ENCODE measurements around the gene SLC25A5. TPM values are rescaled to one million over a fixed set of nuclear protein-coding genes. Genes with fewer than 3 reads are reported as not detected.
A peak's percentile ranks its signal among the peaks of the same experiment; 100 is the strongest.

The SLC25A5 gene
- total RNA-seq, 1 experiment from 2014 or later = 454 TPM

- Histone ChIP-seq H2BK120ac (ENCODE audit: low read depth, low read length, poor library complexity, severe bottlenecking) (no peak overlapping the region), H3K4ac (ENCODE audit: low read depth, low read length) (no peak overlapping the region), H3T11ph (ENCODE audit: low read length) (no peak overlapping the region), H3K14ac (ENCODE audit: insufficient read depth, low read length) (peak overlapping the region; percentile 94), H4K8ac (replicated peaks; ENCODE audit: insufficient read length, low read depth, low read length) (no peak overlapping the region), H3K9me3 (ENCODE audit: control insufficient read depth, low read depth, low read length) (peaks cover 16% of the 10 kb centered on the region), H3K23ac (ENCODE audit: insufficient read length, low read depth, low read length) (no peak overlapping the region), H3K79me1 (ENCODE audit: insufficient read depth, low read depth, low read length, poor library complexity, severe bottlenecking) (no peaks in the 10 kb centered on the region), H3K23me2 (ENCODE audit: insufficient read length, low read depth, low read length, poor library complexity, severe bottlenecking) (peaks cover 2% of the 10 kb centered on the region), H2BK5ac (ENCODE audit: insufficient read length, low read length) (no peak overlapping the region), H3K18ac (ENCODE audit: insufficient read length, low read depth, low read length) (peak overlapping the region; percentile 75), H4K5ac (ENCODE audit: insufficient read length, low read depth, low read length) (no peak overlapping the region), H2BK12ac (ENCODE audit: insufficient read length, low read depth, low read length) (no peak overlapping the region), H2BK15ac (ENCODE audit: low read depth, low read length) (no peak overlapping the region), H2AK5ac (ENCODE audit: insufficient read length, low read length) (no peak overlapping the region), H3K9ac (ENCODE audit: extremely low read depth, insufficient read length, low read length) (peak overlapping the region; percentile 33), H3K4me2 (ENCODE audit: insufficient read depth, insufficient read length, low read length) (peak overlapping the region; percentile 47), H3K27me3 (ENCODE audit: insufficient read depth, low read length) (no peaks in the 10 kb centered on the region), H3K79me2 (ENCODE audit: insufficient read depth, low read length) (no peaks in the 10 kb centered on the region), H2AFZ (ENCODE audit: low read length) (peak overlapping the region; percentile 19), H3K27ac (ENCODE audit: insufficient read length, low read depth, low read length) (no peak overlapping the region), H3K56ac (ENCODE audit: insufficient read length, low read depth, low read length) (no peak overlapping the region), H4K20me1 (ENCODE audit: control insufficient read depth, insufficient read depth, insufficient read length) (no peaks in the 10 kb centered on the region), H2BK20ac (ENCODE audit: low read depth, low read length, poor library complexity, severe bottlenecking) (no peak overlapping the region), H4K91ac (ENCODE audit: insufficient read length, low read depth, low read length) (no peak overlapping the region), H3K4me1 (ENCODE audit: insufficient read depth, low read length) (no peaks in the 10 kb centered on the region)
- peaks cover 69 to 75% of the 10 kb centered on the region in 2 experiments for H3K9me3 Mint-ChIP-seq
- TF ChIP-seq, protein P1, sequence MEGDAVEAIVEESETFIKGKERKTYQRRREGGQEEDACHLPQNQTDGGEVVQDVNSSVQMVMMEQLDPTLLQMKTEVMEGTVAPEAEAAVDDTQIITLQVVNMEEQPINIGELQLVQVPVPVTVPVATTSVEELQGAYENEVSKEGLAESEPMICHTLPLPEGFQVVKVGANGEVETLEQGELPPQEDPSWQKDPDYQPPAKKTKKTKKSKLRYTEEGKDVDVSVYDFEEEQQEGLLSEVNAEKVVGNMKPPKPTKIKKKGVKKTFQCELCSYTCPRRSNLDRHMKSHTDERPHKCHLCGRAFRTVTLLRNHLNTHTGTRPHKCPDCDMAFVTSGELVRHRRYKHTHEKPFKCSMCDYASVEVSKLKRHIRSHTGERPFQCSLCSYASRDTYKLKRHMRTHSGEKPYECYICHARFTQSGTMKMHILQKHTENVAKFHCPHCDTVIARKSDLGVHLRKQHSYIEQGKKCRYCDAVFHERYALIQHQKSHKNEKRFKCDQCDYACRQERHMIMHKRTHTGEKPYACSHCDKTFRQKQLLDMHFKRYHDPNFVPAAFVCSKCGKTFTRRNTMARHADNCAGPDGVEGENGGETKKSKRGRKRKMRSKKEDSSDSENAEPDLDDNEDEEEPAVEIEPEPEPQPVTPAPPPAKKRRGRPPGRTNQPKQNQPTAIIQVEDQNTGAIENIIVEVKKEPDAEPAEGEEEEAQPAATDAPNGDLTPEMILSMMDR (conservative IDR thresholded peaks at IDR 0.05) = peak; percentile 78
- WGBS (ENCODE audit: extremely low coverage, insufficient read length, low lambda C conversion rate) = no CpG with 5 or more reads among the region's 48 CpGs
- H3K4me3 Mint-ChIP-seq = peak overlapping the region; percentile 62 to 68; a peak in 3 of 5 replicates
- peak overlapping the region in 1 of 3 experiments; percentile 93; a peak in 2 of 7 replicates for H3K27ac Mint-ChIP-seq
- 0 out of 4 replicates have a peak, but pooled peaks cover 0 to 2% of the 10 kb centered on the region in 2 experiments for H3K4me1 Mint-ChIP-seq
- peaks cover 0 to 11% (median 4%) of the 10 kb centered on the region in 3 experiments; a peak in 4 of 7 replicates for H3K36me3 Mint-ChIP-seq (ENCODE audit: insufficient read depth in 1 of 3, low read depth in 3 of 3)
- DNase-seq = peak; percentile 76
- peaks cover 29% of the 10 kb centered on the region for H3K27me3 Mint-ChIP-seq (ENCODE audit: low read depth)
Observed at GRCh38 chrX:119482481-119483480, 14.5 kb downstream of the SLC25A5 start.
